ENCODE results near the gene NFATC1. TPM values are rescaled to one million over a fixed set of nuclear protein-coding genes. Genes with fewer than 3 reads are reported as not detected.
A peak's percentile ranks its signal among the peaks of the same experiment; 100 is the strongest.

The NFATC1 gene
- total RNA-seq, 1 donor from 2014 or later = 103 TPM

DNA sequence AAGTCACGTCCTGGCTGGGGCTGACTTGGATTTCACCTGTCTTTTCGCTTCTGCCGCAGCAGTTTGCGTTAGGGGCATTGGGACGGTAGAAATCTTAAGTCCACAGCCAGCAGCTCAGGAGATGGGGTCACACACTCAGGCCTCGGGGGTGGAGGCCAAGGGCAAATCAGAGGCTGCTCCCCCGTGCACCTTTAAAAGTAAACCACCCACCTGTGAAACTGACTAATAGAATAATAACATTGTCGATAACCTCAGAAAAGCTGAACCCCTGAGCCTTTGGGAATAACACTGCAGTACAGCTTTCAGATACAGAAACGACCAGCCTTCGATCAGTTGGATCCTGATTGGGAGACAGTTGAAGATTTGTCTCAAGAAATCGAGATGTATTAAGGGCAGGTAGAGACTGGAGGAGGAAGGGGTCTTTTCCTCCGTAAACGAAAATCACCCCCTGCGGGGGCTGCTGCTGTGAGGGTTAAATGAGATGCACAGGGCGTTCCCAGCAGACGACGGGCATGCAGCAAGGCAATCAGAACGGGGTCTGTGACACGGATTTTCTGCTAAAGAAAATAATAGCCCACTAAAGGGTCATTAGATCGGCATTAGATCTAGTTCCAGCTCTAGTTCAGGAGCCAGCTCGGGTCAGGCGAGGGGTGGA, 16.4 kb upstream of the NFATC1 start:
- H3K4me3 Mint-ChIP-seq = no peak overlapping the region
- no peaks in the 10 kb centered on the region for H3K9me3 Mint-ChIP-seq
- peaks cover 14% of the 10 kb centered on the region for H3K4me1 Mint-ChIP-seq (ENCODE audit: low read depth)
- H3K27ac Mint-ChIP-seq = no peak overlapping the region
- no peak for DNase-seq (ENCODE audit: low spot score)
- H3K36me3 Mint-ChIP-seq (ENCODE audit: low read depth) = peaks cover 4% of the 10 kb centered on the region
- intact Hi-C loops (cut with micrococcal nuclease) = loop anchor here (1.0 kb wide), 4 partner anchors 16 to 265 kb away; partner anchors contain the start of gene NFATC1
- no peaks in the 10 kb centered on the region for H3K27me3 Mint-ChIP-seq (ENCODE audit: insufficient read depth)

DNA sequence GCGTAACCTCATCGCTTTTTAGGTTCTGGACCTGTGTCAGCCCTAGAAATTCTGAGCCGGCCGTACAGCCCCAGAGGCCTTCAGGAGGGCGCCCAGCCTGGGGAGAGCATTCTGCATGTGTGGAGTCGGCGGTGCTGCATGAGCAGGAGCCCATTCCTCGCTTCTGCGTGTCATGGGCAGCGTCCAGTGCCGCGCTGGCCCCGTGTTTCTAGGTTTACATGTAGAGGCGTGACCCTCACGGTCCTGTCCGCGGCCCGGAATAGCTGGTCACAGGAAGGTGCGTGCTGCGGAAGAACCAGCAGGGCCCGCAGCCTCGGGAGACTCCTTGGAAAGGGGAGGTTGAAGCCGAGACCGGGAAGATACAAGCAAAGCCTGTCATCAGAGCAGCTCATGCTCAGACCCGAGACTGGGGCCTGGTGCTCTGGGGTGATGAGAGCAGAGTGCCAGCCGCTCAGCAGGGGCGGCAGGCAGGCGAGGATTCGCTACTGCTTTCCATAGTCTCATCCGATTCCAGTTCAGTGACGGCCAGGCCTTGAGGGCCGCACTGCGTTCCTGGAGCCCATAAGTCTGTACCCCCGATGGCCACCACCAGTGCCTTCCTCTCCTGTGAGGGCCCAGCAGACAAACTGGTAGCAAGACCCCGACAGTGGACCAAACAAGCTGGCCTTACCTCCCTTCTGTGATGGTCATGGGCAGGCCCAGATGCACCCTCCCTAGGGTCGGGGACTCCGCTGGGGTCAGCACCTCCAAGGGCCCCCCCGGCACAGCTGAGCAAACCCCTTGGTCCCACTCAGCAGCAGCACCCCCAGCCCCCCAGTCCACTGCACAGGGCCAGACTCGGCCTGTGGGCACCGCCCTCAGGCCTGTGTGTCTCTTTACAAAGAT, 15.6 kb upstream of the NFATC1 start:
- H3K4me1 Mint-ChIP-seq (ENCODE audit: low read depth) = peaks cover 14% of the 10 kb centered on the region
- intact Hi-C loops (cut with micrococcal nuclease) = loop anchor here (1.0 kb wide), 4 partner anchors 15 to 264 kb away; partner anchors contain the start of gene NFATC1
- H3K27me3 Mint-ChIP-seq (ENCODE audit: insufficient read depth) = no peaks in the 10 kb centered on the region
- H3K27ac Mint-ChIP-seq = no peak overlapping the region
- DNase-seq (ENCODE audit: low spot score) = no peak
- H3K4me3 Mint-ChIP-seq = no peak overlapping the region
- no peaks in the 10 kb centered on the region for H3K9me3 Mint-ChIP-seq
- H3K36me3 Mint-ChIP-seq (ENCODE audit: low read depth) = peaks cover 4% of the 10 kb centered on the region

DNA sequence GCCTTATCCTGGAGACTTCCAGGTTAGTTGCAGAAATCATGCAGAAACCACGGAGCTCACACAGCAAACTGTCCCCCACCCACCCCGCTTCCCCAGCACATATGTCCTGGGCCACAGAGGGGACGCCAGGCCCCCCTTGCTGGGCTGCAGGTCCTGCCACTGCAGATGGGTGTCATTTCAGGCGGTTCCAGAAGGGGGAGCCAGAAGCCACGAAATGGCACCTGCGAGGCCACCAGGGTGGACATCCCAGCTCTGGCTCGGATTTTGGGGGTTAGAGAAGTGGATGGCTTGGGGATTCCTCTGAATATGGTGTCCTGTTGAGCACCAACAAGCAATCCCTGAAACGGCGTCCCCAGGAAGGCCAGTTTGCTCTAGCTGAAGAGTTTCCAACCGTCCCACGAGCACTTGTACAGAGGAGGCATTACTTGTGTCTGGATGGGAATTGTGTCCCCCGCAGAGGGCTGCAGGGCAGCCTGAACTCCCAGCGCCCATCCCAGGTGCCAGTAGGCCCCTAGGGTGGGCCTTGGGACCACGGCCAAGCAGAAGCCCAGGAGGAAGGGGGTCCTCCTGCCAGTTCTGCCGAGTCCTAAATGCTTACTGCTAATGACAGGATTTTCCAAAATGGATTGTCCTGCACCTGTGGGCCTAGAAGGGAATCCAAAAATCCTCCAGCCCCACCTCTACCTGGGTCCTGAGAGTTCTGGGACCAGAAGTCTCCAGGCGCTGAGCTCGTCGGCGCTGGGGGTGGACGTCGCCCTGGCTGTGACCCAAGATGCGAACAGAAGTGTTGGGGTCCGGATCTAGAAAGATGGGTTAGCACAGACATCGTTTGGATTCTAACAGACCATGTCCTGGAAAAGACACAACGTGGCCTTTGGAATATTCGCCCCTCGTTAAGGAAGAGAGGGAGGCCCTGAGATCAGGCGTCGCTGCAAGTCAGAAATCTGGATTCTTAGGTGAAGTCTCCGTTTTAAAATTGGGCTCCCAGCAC, 14.6 kb upstream of the NFATC1 start:
- Mint-ChIP-seq H3K4me1 (ENCODE audit: low read depth) (peaks cover 14% of the 10 kb centered on the region), H3K27ac (no peak overlapping the region), H3K9me3 (no peaks in the 10 kb centered on the region), H3K36me3 (ENCODE audit: low read depth) (peaks cover 4% of the 10 kb centered on the region), H3K27me3 (ENCODE audit: insufficient read depth) (no peaks in the 10 kb centered on the region), H3K4me3 (no peak overlapping the region)
- DNase-seq (ENCODE audit: low spot score) = peak; percentile 58
- intact Hi-C loops (cut with micrococcal nuclease) = no loop called here

DNA sequence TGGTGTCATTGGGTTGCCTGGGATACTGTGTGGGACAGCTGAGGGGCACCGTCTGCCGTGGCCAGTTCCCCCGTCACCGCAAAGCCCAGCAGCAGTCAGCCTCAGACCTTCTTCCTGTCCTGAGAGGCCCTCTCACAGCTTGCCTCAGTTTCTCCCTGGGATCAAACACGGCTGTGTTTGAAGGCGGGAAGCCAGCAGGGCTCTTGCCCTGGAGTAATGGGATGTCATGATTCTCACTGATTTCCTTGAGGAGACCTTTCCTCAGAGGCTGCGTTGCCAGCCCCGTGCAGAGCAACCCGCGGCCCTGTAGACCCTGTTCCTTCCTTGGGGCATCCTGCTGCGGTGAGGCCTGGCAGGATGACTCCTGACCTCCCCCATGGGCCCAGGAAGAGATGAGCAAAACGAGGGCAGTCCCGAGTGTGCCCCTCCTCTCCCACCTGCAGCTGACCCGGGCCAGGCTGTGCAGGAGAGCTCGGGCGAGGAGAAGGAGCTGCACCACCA, 13.9 kb upstream of the NFATC1 start:
- Mint-ChIP-seq H3K4me1 (ENCODE audit: low read depth) (peaks cover 14% of the 10 kb centered on the region), H3K27me3 (ENCODE audit: insufficient read depth) (no peaks in the 10 kb centered on the region), H3K36me3 (ENCODE audit: low read depth) (peaks cover 2% of the 10 kb centered on the region), H3K27ac (no peak overlapping the region), H3K9me3 (no peaks in the 10 kb centered on the region), H3K4me3 (no peak overlapping the region)
- intact Hi-C loops (cut with micrococcal nuclease) = no loop called here
- no peak for DNase-seq (ENCODE audit: low spot score)

DNA sequence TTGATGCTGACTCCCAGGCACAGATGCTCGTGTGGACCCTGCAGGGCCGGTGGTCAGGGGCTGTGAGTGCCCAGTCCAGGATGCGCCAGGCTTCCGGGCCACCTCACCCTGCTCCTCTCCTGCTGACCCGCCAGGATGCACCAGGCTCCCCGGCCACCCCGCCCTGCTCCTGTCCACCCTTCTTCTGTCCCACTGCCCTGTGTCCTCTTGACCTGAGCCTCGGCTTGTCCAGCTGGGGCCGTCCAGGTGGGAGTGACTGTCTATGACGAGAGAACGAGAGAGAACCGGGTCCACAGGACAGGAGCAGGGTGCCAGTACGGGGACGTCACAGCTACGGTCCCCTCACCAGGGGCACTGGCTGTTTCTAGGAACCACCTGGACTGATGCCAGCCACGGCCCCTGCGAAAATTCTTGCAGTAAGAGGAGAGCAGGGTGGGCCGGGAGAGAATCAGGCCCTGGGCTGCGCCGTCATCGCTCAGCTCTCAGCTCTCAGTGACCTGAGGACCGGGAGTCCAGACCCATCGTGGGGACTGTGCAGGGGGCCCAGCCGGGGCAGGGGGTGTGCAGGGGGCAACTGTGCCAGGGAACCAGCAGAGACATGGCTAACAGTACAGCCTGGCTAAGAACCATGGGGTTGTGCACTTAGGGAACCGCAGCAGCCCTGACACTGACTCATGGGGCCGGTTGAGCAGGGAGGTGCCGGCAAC, 12.9 kb upstream of the NFATC1 start:
- H3K4me1 Mint-ChIP-seq (ENCODE audit: low read depth) = peaks cover 19% of the 10 kb centered on the region
- intact Hi-C loops (cut with micrococcal nuclease) = no loop called here
- H3K27me3 Mint-ChIP-seq (ENCODE audit: insufficient read depth) = peaks cover 3% of the 10 kb centered on the region
- DNase-seq (ENCODE audit: low spot score) = no peak
- H3K9me3 Mint-ChIP-seq = no peaks in the 10 kb centered on the region
- H3K27ac Mint-ChIP-seq = no peak overlapping the region
- H3K36me3 Mint-ChIP-seq (ENCODE audit: low read depth) = peaks cover 2% of the 10 kb centered on the region
- no peak overlapping the region for H3K4me3 Mint-ChIP-seq

DNA sequence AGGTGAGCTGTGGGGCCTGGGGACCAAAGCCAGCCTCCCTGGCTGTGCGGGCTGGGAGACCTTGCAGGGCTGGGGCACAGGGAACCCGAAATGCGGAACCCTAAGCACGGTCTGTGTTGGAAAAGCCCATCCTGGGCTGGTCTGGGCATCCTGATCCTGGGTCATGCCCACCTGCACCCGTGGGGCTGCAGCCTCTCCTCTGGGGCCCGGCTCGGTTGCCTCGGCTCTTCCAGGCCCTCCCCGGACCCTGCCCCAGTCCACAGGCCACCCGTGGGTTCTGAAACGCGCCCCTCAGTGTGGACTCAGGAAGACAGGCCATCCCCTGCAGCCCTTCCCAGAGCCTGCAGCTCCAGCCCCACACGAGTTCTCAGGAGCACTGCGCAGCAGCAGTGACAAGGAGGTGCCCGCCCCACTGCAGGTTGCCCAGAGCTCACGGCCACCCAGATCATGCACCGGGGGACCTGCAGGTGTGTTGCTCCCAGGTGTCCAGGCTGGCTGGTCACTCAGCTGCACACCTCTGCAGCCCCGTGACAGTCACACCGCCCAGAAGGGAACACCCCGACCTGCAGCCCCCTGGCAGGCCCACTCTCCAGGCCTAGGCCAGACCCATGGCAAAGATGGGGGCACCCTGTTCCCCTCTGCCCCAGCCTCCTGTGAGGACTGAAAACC, 12.2 kb upstream of the NFATC1 start:
- Mint-ChIP-seq H3K27ac (no peak overlapping the region), H3K9me3 (no peaks in the 10 kb centered on the region), H3K4me3 (no peak overlapping the region), H3K27me3 (ENCODE audit: insufficient read depth) (peaks cover 3% of the 10 kb centered on the region), H3K4me1 (ENCODE audit: low read depth) (peaks cover 15% of the 10 kb centered on the region), H3K36me3 (ENCODE audit: low read depth) (peaks cover 2% of the 10 kb centered on the region)
- DNase-seq (ENCODE audit: low spot score) = no peak
- intact Hi-C loops (cut with micrococcal nuclease) = no loop called here

DNA sequence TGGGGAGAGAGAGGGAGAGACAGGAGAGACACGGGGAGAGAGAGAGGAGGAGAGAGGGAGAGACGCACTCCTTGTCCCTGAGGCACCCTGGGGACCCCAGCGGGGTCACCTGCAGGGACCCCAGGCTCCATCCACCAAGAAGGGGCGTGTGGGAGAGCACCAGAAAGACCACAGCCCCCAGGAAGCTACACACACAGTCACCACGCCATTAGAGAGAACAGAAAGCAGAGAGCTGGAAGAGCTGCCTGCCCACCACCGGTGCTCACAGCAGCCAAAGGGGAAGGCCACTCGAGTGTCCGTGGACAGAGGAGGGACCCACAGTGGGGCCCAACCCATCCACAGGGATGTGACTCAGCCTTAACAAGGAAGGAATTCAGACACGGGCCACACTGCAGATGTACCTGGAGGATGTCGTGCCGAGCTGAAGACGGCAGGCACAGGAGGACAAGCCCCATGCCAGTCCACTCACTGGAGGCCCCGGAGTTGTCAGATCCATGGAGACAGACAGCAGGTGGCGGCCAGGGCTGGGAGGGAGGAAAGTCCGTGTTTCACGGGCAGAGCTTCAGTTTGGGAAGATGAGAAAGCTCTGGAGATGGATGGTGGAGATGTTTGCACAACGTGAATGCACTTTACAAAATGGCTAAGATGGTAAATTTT, 11.5 kb upstream of the NFATC1 start:
- Mint-ChIP-seq H3K27me3 (ENCODE audit: insufficient read depth) (peaks cover 5% of the 10 kb centered on the region), H3K4me3 (no peak overlapping the region), H3K9me3 (no peaks in the 10 kb centered on the region), H3K36me3 (ENCODE audit: low read depth) (no peaks in the 10 kb centered on the region), H3K4me1 (ENCODE audit: low read depth) (peaks cover 9% of the 10 kb centered on the region), H3K27ac (no peak overlapping the region)
- intact Hi-C loops (cut with micrococcal nuclease) = no loop called here
- DNase-seq (ENCODE audit: low spot score) = no peak

DNA sequence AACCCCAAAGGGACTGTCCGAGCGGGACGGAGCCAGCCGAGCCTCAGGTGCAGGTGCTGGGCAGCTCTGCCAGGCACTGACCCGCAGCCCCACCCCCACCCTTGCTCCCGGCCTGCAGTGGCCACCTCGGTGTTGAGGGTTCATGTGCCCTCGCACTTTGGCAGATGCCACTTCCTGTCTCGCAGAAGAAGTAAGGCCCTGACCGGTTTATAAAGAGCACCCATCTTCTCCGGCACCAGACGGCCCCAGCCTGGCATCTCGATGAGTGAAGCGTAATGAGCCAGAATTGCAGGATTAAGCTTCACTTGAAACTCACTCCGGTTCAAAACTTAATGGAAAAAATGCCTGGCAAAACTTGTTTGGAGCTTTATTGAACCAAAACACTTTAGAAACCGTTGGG, 10.9 kb upstream of the NFATC1 start:
- H3K4me1 Mint-ChIP-seq (ENCODE audit: low read depth) = peaks cover 6% of the 10 kb centered on the region
- no peak for DNase-seq (ENCODE audit: low spot score)
- no peak overlapping the region for H3K27ac Mint-ChIP-seq
- H3K9me3 Mint-ChIP-seq = no peaks in the 10 kb centered on the region
- intact Hi-C loops (cut with micrococcal nuclease) = no loop called here
- no peak overlapping the region for H3K4me3 Mint-ChIP-seq
- H3K27me3 Mint-ChIP-seq (ENCODE audit: insufficient read depth) = peaks cover 9% of the 10 kb centered on the region
- H3K36me3 Mint-ChIP-seq (ENCODE audit: low read depth) = no peaks in the 10 kb centered on the region

DNA sequence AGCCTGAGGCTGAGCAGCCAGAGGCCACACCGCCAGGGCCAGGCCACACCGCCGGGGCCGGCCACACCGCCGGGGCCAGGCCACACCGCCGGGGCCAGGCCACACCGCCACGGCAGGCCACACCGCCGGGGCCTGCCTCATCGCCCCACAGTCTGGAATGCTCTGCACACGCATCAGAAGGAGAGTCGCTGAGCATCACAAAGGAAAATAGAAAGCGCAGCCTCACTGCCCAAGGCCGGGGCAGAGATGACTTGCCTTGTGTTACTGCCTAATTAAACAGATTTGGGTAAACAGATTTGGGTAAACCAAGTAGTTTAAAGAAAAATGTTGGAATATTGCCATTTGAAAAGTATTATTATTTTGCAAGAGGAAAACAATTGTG, 10.4 kb upstream of the NFATC1 start:
- no peak overlapping the region for H3K27ac Mint-ChIP-seq
- no peak for DNase-seq (ENCODE audit: low spot score)
- peaks cover 6% of the 10 kb centered on the region for H3K4me1 Mint-ChIP-seq (ENCODE audit: low read depth)
- peaks cover 11% of the 10 kb centered on the region for H3K27me3 Mint-ChIP-seq (ENCODE audit: insufficient read depth)
- no peaks in the 10 kb centered on the region for H3K9me3 Mint-ChIP-seq
- intact Hi-C loops (cut with micrococcal nuclease) = no loop called here
- H3K4me3 Mint-ChIP-seq = no peak overlapping the region
- no peaks in the 10 kb centered on the region for H3K36me3 Mint-ChIP-seq (ENCODE audit: low read depth)

DNA sequence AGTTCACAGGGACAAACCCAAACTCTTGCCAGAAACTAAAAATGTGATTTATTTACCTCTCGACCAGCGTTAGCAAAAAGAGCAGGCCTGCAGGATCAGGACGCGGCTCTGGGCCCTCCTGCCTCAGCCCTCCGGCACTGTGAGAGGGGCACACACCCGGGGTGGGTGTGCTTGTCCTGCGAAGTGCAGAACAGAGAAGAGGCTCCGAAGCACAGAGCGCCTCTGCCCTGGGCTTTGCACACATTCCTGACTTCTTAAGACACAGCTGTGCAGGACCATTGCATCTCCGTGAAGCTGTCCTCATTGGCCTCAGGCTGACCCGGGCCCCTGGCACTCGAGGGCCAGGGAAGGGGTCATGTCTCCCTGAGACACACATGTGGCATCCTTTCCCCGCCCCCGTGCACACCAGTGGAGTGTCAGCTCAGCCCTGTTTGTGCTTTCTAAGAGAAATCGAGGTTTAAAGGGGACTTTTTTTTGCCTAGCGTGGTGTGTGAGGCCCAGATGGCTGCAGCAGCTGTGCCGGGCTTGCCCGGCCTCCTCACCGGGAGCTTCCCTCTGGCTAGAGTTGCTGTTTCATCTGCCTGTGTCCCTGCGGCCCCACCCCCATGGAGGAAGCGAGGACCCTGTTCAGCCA, 9.9 kb upstream of the NFATC1 start:
- peaks cover 16% of the 10 kb centered on the region for H3K27me3 Mint-ChIP-seq (ENCODE audit: insufficient read depth)
- H3K4me3 Mint-ChIP-seq = no peak overlapping the region
- peaks cover 6% of the 10 kb centered on the region for H3K4me1 Mint-ChIP-seq (ENCODE audit: low read depth)
- no peak for DNase-seq (ENCODE audit: low spot score)
- intact Hi-C loops (cut with micrococcal nuclease) = no loop called here
- no peak overlapping the region for H3K27ac Mint-ChIP-seq
- H3K9me3 Mint-ChIP-seq = no peaks in the 10 kb centered on the region
- no peaks in the 10 kb centered on the region for H3K36me3 Mint-ChIP-seq (ENCODE audit: low read depth)

DNA sequence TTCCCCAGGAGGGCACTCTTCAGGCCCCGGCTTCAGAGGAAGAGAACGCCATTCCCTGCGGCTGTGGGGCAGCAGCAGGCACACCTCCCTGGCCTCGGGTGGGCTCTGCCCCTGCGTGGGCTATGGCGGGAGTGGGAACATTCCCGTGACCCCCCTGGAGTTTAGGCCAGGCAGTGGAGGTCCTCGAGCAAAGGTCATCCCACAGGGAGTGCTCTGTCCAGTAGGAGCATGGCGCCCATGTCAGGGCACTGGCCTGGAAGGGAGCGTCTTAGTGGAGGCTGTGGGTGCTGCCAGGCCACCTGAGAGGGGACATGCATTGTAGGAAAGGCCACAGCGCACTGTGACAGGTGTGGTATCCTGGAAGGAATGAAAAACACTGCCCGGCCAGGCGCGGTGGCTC, 9.2 kb upstream of the NFATC1 start:
- no peak overlapping the region for H3K27ac Mint-ChIP-seq
- no peaks in the 10 kb centered on the region for H3K36me3 Mint-ChIP-seq (ENCODE audit: low read depth)

More for the DNA sequence above, 9.2 kb upstream of the NFATC1 start:
- no peak for DNase-seq (ENCODE audit: low spot score)
- intact Hi-C loops (cut with micrococcal nuclease) = no loop called here
- no peaks in the 10 kb centered on the region for H3K9me3 Mint-ChIP-seq
- no peak overlapping the region for H3K4me3 Mint-ChIP-seq
- peaks cover 6% of the 10 kb centered on the region for H3K4me1 Mint-ChIP-seq (ENCODE audit: low read depth)
- peaks cover 20% of the 10 kb centered on the region for H3K27me3 Mint-ChIP-seq (ENCODE audit: insufficient read depth)

Data from activated T-helper 1 cell treated with anti-CD3 and anti-CD28 coated beads, Interleukin-12 subunit alpha, Interleukin-12 subunit beta, Interleukin-2, Interleukin-4 antibody, amounts not matched to agents 30 ng/mL and 10 ng/mL and 1 ng/mL, durations not matched to agents 14 hours and 24 hours and 36 hours (primary cell).